ENCODE data around the gene LIPG. TPM values are rescaled to one million over a fixed set of nuclear protein-coding genes. Genes with fewer than 3 reads are reported as not detected.

Gene LIPG
- total RNA-seq, 1 donor from 2014 or later, result 0.88 TPM

DNA sequence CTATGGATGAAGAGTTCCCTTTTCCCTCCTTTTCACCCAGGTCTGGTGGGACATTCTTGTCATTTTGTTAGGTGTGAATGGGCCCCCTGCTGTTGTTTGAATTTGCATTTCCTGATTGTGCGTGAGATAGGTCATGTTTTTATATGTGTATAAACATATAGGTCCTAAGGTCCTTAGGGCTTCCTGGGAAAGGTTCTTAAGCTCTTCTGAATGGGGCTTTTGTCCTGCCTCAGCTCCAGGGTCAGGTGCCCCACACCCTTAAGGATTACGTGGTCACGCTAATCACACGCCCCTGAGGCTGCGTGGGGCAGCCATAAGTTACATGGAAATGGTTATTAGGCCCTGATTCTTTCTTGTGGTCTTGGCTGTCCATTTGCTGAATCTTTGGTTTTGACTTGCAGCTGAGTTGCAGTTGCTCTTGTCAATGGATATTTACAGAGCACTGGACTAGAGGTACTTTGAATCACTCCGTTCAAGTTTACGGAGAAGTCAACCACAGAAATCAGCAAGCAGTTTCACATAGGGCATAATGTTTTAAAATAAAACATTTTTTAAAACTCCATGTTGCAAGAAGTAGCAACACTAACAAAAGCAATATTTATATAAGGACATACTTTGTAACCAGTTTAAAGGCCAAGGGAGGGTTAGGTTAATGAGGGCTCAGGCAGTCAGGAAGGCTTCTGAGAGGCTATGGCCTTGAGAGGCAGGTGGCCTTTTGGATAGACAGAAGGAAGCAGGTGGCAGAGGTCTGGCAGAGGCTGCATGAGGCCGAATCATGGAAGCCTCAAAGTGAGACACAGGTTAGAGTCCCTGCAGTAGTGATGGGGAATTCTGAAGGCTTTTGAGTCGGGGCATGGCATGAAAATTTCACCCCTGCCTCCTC, 24.2 kb downstream of the LIPG start:
- intact Hi-C loops (cut with micrococcal nuclease), result no loop called here
- Mint-ChIP-seq H3K4me1 (ENCODE audit: low read depth) (no peaks in the 10 kb centered on the region), H3K4me3 (no peak overlapping the region), H3K27me3 (ENCODE audit: insufficient read depth) (peaks cover 5% of the 10 kb centered on the region), H3K9me3 (no peaks in the 10 kb centered on the region), H3K36me3 (ENCODE audit: low read depth) (no peaks in the 10 kb centered on the region), H3K27ac (no peak overlapping the region)
- DNase-seq (ENCODE audit: low spot score), result no peak

DNA sequence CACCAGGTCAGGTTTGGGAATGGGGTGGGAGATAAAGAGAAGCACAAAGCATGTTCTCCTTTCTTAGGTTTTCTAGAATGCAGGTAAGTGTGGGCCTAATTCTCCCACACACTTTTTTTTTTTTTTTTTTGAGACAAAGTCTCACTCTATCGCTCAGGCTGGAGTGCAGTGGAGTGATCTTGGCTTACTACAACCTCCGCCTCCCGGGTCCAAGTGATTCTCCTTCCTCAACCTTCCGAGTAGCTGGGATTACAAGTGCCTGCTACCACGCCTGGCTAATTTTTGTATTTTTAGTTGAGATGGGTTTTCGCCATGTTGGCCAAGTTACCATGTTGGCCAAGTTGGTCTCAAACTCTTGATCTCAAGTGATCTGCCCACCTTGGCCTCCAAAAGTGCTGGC, 26.3 kb downstream of the LIPG start:
- Mint-ChIP-seq H3K27me3 (ENCODE audit: insufficient read depth) (peaks cover 5% of the 10 kb centered on the region), H3K4me3 (no peak overlapping the region), H3K27ac (no peak overlapping the region), H3K9me3 (no peaks in the 10 kb centered on the region), H3K4me1 (ENCODE audit: low read depth) (no peaks in the 10 kb centered on the region), H3K36me3 (ENCODE audit: low read depth) (no peaks in the 10 kb centered on the region)
- intact Hi-C loops (cut with micrococcal nuclease), result no loop called here
- DNase-seq (ENCODE audit: low spot score), result no peak

DNA sequence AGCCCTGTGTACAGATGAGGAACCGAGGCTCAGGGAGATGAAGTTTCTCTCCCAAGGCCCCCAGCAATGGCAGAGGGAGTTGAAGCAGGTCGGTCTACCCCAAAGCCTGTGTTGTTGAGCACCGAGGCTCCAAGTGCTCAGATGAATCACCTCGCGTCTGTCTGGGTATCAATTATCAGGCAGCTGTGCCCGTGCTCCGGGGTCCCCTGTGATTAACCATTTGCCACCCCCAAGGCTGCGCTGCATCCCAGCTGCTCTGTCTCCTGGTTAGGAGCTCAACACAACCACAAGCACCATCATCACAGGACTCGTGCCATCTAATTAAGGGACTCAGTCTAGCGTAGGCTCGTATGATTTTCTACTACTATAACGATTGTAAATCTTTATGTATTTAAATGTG, 27.1 kb downstream of the LIPG start:
- DNase-seq (ENCODE audit: low spot score), result no peak
- Mint-ChIP-seq H3K27me3 (ENCODE audit: insufficient read depth) (peaks cover 1% of the 10 kb centered on the region), H3K9me3 (no peaks in the 10 kb centered on the region), H3K36me3 (ENCODE audit: low read depth) (no peaks in the 10 kb centered on the region), H3K4me1 (ENCODE audit: low read depth) (no peaks in the 10 kb centered on the region), H3K4me3 (no peak overlapping the region), H3K27ac (no peak overlapping the region)
- intact Hi-C loops (cut with micrococcal nuclease), result no loop called here

DNA sequence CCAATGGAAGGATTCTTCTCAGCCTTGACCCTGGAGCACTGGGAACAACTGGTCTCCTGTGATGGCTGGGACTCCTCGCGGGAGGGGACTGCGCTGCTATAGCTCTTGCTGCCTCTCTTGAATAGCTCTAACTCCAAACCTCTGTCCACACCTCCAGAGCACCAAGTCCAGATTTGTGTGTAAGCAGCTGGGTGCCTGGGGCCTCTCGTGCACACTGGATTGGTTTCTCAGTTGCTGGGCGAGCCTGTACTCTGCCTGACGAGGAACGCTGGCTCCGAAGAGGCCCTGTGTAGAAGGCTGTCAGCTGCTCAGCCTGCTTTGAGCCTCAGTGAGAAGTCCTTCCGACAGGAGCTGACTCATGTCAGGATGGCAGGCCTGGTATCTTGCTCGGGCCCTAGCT, 28.8 kb downstream of the LIPG start:
- Mint-ChIP-seq H3K4me1 (ENCODE audit: low read depth) (no peaks in the 10 kb centered on the region), H3K9me3 (no peaks in the 10 kb centered on the region), H3K27me3 (ENCODE audit: insufficient read depth) (no peaks in the 10 kb centered on the region), H3K36me3 (ENCODE audit: low read depth) (no peaks in the 10 kb centered on the region), H3K27ac (no peak overlapping the region), H3K4me3 (no peak overlapping the region)
- DNase-seq (ENCODE audit: low spot score), result no peak
- intact Hi-C loops (cut with micrococcal nuclease), result no loop called here

DNA sequence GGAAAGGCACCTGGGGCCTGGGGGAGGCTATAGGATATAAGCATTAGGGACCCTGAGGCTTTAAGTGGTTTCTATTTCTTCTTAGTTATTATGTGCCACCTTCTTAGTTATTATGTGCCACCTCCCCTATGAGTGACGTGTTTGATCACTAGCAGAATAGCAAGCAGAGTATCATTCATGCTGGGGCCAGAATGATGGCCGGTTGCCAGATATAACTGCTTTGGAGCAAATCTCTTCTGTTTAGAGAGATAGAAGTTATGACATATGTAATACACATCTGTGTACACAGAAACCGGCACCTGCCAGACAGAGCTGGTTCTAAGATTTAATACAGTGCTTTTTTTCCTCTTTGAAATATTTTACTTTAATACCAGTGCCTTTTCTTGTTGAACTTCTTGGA, 29.4 kb downstream of the LIPG start:
- Mint-ChIP-seq H3K36me3 (ENCODE audit: low read depth) (no peaks in the 10 kb centered on the region), H3K4me1 (ENCODE audit: low read depth) (no peaks in the 10 kb centered on the region), H3K4me3 (no peak overlapping the region), H3K27ac (no peak overlapping the region), H3K9me3 (no peaks in the 10 kb centered on the region), H3K27me3 (ENCODE audit: insufficient read depth) (no peaks in the 10 kb centered on the region)
- intact Hi-C loops (cut with micrococcal nuclease), result no loop called here
- no peak for DNase-seq (ENCODE audit: low spot score)

DNA sequence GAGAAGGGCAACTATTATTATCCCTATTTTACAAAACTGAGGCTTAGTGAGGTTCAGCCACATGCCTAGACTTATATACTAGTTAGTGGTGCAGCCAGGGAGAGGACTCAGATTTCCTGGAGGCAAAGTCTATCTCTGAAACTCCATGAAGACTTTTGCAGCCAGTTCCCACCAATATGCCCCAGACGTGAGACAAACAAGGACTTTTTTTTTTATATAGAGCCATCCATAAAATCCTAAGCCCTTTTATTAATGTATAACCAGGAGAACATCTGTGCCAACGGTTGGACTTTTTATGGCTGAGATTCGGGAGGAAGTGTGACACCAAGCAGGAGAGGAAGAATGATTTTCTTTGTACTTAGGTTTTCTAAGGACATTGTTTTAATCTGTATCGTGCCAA, 29.9 kb downstream of the LIPG start:
- Mint-ChIP-seq H3K27me3 (ENCODE audit: insufficient read depth) (no peaks in the 10 kb centered on the region), H3K27ac (no peak overlapping the region), H3K36me3 (ENCODE audit: low read depth) (no peaks in the 10 kb centered on the region), H3K4me1 (ENCODE audit: low read depth) (no peaks in the 10 kb centered on the region), H3K9me3 (no peaks in the 10 kb centered on the region), H3K4me3 (no peak overlapping the region)
- intact Hi-C loops (cut with micrococcal nuclease), result no loop called here
- no peak for DNase-seq (ENCODE audit: low spot score)

DNA sequence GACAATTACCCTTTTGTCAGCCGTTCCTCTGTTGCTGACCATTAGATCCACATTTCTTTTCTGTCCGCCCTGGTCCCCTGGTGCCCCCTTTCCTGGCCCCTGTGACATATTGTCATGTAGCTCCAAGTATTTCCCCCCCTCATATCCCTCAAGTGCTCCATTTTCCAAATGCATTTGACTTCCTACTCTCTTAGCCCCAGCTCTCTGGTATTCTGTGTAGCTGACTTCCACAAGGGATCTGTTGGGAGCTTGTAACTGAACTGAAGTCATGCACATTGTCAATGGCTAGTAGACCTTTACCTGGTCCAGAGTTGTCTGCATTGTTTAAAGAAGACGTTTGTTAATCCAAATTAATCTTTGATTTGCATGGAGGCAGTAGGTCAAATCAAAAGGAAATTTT, 34.8 kb downstream of the LIPG start:
- intact Hi-C loops (cut with micrococcal nuclease), result no loop called here
- H3K4me3 Mint-ChIP-seq, result no peak overlapping the region

DNA sequence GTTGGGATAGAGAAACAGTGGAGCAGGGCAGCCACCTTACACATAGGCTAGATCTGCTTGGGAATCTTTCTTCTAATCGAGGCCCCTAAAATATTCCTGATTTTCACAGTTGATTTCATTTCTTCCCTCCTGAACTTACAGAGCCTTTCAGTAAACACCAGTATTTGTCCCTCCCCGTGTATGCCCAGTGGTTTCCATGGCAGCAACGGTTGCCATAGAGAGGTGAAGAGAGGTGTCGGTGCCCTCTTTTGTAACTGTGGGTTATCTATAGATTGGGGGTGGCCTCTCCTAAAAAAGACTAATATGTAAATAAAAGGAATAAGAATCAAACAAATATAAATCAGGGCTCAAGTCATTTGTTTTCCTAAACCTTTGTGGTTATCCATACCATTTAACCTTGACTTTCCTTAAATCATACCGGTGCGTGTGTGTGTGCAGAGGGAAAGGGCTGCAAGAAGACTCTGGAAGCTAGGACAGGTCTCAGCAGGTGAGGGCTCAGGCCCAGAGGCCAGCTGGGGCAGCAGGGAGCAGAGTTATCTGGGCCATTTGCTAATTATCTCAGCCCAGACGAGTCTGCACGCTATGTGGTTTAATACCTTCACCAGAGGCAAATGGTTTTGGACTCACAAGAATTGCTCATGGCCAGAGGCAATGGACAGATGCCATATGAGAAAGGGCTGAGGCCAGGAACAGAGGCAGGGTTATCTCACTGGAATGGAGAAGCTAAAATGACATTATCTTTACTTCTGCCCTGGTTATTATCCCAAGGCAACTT, 35.5 kb downstream of the LIPG start:
- H3K4me3 Mint-ChIP-seq, result no peak overlapping the region
- no peaks in the 10 kb centered on the region for H3K36me3 Mint-ChIP-seq (ENCODE audit: low read depth)
- peaks cover 1% of the 10 kb centered on the region for H3K27me3 Mint-ChIP-seq (ENCODE audit: insufficient read depth)
- no peak overlapping the region for H3K27ac Mint-ChIP-seq
- no peak for DNase-seq (ENCODE audit: low spot score)
- intact Hi-C loops (cut with micrococcal nuclease), result no loop called here
- H3K4me1 Mint-ChIP-seq (ENCODE audit: low read depth), result peaks cover 7% of the 10 kb centered on the region
- H3K9me3 Mint-ChIP-seq, result no peaks in the 10 kb centered on the region

More for the DNA sequence above, 34.8 kb downstream of the LIPG start:
- Mint-ChIP-seq H3K27me3 (ENCODE audit: insufficient read depth) (peaks cover 1% of the 10 kb centered on the region), H3K9me3 (no peaks in the 10 kb centered on the region), H3K36me3 (ENCODE audit: low read depth) (no peaks in the 10 kb centered on the region), H3K4me1 (ENCODE audit: low read depth) (peaks cover 7% of the 10 kb centered on the region), H3K27ac (no peak overlapping the region)
- DNase-seq (ENCODE audit: low spot score), result no peak

DNA sequence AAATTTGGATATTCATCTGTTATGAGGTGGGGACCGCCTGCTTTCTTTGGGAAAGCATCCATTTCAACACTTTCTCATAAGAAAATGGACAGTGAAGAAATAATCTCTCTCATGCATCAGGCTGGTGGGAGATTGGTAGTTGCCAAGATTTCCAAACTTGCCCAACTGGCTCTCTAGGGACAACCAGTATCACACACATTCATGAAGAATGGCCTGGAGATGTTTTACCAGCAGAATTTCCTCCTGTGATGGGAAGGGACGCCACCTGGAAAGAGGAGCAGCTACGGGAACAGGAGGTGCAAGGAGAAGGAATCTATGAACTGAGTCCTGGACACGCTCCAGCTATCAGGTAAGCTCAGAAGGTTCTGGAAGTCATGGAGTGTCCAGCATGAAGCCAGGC, 39.4 kb downstream of the LIPG start:
- Mint-ChIP-seq H3K36me3 (ENCODE audit: low read depth) (no peaks in the 10 kb centered on the region), H3K27ac (no peak overlapping the region), H3K9me3 (no peaks in the 10 kb centered on the region), H3K4me3 (no peak overlapping the region), H3K4me1 (ENCODE audit: low read depth) (peaks cover 7% of the 10 kb centered on the region), H3K27me3 (ENCODE audit: insufficient read depth) (peaks cover 22% of the 10 kb centered on the region)
- no peak for DNase-seq (ENCODE audit: low spot score)
- intact Hi-C loops (cut with micrococcal nuclease), result no loop called here

DNA sequence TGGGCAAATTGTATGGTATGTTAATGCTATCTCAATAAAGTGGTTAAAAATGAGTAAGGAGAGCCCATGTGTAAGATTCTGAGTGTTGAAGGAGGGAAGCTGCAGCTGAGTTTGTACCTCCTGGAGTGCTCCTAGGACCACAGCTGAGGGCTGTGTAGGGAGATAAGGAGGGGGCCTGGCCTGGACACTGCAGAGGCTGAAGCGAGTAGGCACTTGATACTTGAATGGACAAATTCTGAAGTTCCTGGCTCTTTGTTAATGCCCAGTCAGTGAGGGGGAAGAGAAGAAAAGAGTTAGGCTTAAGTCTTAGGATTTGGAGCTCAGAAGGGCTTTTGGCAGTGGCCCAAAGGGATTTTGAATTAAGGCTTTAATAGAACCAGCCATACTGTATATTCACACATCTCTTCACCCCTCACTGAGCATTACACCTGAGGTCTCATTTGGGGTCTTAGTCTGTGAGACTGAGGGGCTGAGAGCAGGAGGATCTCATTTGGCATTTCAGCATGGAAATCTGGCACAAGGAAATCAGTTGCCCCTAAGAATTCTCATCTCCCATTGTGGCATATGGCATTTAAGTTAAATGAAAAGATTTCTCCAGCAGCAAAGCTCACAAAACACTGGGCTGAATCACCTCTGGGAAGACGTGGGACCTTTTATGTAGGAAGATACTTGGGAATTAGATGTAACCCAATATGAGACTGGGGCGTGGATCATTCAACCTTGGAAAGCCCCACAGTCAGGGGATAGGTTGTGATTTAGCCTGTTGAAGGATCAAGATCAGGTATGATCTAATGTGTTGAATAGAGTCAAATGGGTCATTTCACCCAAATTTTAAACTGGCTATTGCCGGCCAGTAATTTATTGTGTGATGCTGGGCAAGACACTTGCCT, 46.8 kb downstream of the LIPG start:
- no peaks in the 10 kb centered on the region for H3K4me1 Mint-ChIP-seq (ENCODE audit: low read depth)
- no peaks in the 10 kb centered on the region for H3K9me3 Mint-ChIP-seq
- H3K27ac Mint-ChIP-seq, result no peak overlapping the region
- no peak for DNase-seq (ENCODE audit: low spot score)
- H3K36me3 Mint-ChIP-seq (ENCODE audit: low read depth), result no peaks in the 10 kb centered on the region
- intact Hi-C loops (cut with micrococcal nuclease), result no loop called here
- H3K27me3 Mint-ChIP-seq (ENCODE audit: insufficient read depth), result peaks cover 15% of the 10 kb centered on the region
- H3K4me3 Mint-ChIP-seq, result no peak overlapping the region

DNA sequence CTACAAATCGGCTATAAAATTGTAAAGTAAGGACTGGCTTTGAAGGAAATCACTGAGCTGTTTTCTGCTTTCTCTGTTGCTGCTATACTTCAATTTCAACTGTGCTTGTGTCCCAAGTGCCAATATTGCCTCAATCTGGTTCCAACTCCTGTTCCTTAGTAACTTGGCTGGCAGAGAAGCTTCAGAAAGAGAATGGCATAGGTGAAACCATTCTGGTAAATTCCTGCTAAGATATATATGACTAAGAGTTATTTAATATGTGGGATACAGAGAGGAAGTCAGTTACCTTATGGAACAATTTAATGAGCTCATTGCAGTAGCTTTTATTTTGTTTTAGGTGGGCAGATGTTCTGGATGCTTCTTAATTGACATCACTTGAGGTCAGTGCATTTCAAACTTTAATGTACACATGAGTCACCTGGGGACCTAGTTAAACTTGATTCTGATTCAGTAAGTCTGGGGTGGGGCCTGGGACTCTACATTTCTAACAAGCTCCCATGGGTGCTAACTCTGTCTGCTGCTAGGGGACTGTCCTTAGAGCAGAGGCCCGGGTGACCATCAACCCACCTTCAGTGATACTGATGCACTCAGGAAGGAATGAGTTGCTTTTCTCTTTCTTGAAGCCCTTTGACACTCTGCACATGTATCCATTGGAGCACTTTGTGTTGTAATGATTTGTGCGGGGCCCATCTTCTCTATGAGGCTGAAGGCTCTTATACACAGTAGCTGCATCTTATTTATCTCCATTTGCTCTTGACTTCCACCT, 47.6 kb downstream of the LIPG start:
- Mint-ChIP-seq H3K4me1 (ENCODE audit: low read depth) (no peaks in the 10 kb centered on the region), H3K27ac (no peak overlapping the region), H3K4me3 (no peak overlapping the region), H3K9me3 (no peaks in the 10 kb centered on the region), H3K27me3 (ENCODE audit: insufficient read depth) (peaks cover 11% of the 10 kb centered on the region), H3K36me3 (ENCODE audit: low read depth) (no peaks in the 10 kb centered on the region)
- no peak for DNase-seq (ENCODE audit: low spot score)
- intact Hi-C loops (cut with micrococcal nuclease), result no loop called here

DNA sequence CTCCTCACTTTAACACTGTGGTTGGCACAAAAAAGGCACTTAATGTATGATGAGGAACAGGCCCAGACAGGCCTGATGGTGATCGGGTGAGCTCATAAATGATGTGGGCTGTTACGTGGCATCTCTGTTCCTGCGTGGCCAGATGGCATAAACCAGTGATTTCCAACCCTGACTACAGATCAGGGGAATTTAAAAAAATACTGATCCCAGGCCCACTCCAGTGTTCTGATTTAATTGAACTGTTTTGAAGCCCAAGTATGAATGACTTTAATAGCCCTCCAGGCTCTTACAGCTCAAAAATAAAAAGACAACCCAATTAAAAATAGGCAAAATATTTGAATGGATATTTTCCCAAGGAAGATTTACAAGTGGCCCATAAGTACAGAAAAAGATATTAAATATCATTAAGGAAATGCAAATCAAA, 48.2 kb downstream of the LIPG start:
- Mint-ChIP-seq H3K9me3 (no peaks in the 10 kb centered on the region), H3K27ac (no peak overlapping the region), H3K27me3 (ENCODE audit: insufficient read depth) (peaks cover 6% of the 10 kb centered on the region), H3K4me3 (no peak overlapping the region), H3K4me1 (ENCODE audit: low read depth) (no peaks in the 10 kb centered on the region), H3K36me3 (ENCODE audit: low read depth) (no peaks in the 10 kb centered on the region)
- intact Hi-C loops (cut with micrococcal nuclease), result no loop called here
- DNase-seq (ENCODE audit: low spot score), result no peak

Data from activated T-helper 1 cell treated with anti-CD3 and anti-CD28 coated beads, Interleukin-12 subunit alpha, Interleukin-12 subunit beta, Interleukin-2, Interleukin-4 antibody, amounts not matched to agents 30 ng/mL and 10 ng/mL and 1 ng/mL, durations not matched to agents 14 hours and 24 hours and 36 hours (primary cell).